ENCODE results near the gene SLC9A3. TPM values are rescaled to one million over a fixed set of nuclear protein-coding genes. Genes with fewer than 3 reads are reported as not detected.

SLC9A3 gene
- total RNA-seq, 1 experiment from 2014 or later, result 0.85 TPM

DNA sequence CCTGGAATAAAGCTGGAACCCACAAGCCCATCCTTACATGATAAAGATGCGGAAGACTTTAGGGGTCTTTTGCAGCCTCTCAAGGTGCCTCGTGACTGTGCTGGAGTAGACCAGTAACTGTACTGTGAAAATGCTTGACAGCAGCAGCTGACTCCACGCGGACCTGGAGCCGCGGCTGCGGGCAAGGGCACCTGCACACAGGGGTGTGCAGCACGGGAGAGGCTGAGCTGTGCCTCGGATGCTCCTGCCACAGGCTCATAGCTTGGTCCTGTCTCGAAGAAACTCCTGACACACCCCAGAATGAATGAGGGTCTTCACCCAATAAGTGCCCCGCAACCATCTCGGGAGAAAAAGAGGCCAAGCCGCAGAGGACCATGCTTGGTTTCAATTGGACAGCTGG lies 47.5 kb upstream of the SLC9A3 start:
- DNase-seq, result no peak
- TF ChIP-seq, protein P1, sequence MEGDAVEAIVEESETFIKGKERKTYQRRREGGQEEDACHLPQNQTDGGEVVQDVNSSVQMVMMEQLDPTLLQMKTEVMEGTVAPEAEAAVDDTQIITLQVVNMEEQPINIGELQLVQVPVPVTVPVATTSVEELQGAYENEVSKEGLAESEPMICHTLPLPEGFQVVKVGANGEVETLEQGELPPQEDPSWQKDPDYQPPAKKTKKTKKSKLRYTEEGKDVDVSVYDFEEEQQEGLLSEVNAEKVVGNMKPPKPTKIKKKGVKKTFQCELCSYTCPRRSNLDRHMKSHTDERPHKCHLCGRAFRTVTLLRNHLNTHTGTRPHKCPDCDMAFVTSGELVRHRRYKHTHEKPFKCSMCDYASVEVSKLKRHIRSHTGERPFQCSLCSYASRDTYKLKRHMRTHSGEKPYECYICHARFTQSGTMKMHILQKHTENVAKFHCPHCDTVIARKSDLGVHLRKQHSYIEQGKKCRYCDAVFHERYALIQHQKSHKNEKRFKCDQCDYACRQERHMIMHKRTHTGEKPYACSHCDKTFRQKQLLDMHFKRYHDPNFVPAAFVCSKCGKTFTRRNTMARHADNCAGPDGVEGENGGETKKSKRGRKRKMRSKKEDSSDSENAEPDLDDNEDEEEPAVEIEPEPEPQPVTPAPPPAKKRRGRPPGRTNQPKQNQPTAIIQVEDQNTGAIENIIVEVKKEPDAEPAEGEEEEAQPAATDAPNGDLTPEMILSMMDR (conservative IDR thresholded peaks at IDR 0.05), result no peak

More for the DNA sequence above, 47.5 kb upstream of the SLC9A3 start:
- Histone ChIP-seq H3K14ac (ENCODE audit: insufficient read depth, low read length) (no peak overlapping the region), H3K4me1 (ENCODE audit: insufficient read depth, low read length) (no peaks in the 10 kb centered on the region), H3K18ac (ENCODE audit: insufficient read length, low read depth, low read length) (no peak overlapping the region), H2BK20ac (ENCODE audit: low read depth, low read length, poor library complexity, severe bottlenecking) (no peak overlapping the region), H4K8ac (replicated peaks; ENCODE audit: insufficient read length, low read depth, low read length) (no peak overlapping the region), H3K9me3 (ENCODE audit: control insufficient read depth, low read depth, low read length) (peaks cover 4% of the 10 kb centered on the region), H4K5ac (ENCODE audit: insufficient read length, low read depth, low read length) (no peak overlapping the region), H3K27me3 (ENCODE audit: insufficient read depth, low read length) (peaks cover 2% of the 10 kb centered on the region; the same call in 1 of the 2 replicates), H2AFZ (ENCODE audit: low read length) (no peak overlapping the region), H3K4ac (ENCODE audit: low read depth, low read length) (no peak overlapping the region), H2BK120ac (ENCODE audit: low read depth, low read length, poor library complexity, severe bottlenecking) (no peak overlapping the region), H2AK5ac (ENCODE audit: insufficient read length, low read length) (no peak overlapping the region), H3K79me1 (ENCODE audit: insufficient read depth, low read depth, low read length, poor library complexity, severe bottlenecking) (no peaks in the 10 kb centered on the region), H2BK15ac (ENCODE audit: low read depth, low read length) (no peak overlapping the region), H3K23ac (ENCODE audit: insufficient read length, low read depth, low read length) (no peak overlapping the region), H3K27ac (ENCODE audit: insufficient read length, low read depth, low read length) (no peak overlapping the region), H4K91ac (ENCODE audit: insufficient read length, low read depth, low read length) (no peak overlapping the region), H3K4me2 (ENCODE audit: insufficient read depth, insufficient read length, low read length) (no peak overlapping the region), H3K56ac (ENCODE audit: insufficient read length, low read depth, low read length) (no peak overlapping the region), H3K9ac (ENCODE audit: extremely low read depth, insufficient read length, low read length) (no peak overlapping the region), H3T11ph (ENCODE audit: low read length) (no peak overlapping the region), H3K79me2 (ENCODE audit: insufficient read depth, low read length) (no peaks in the 10 kb centered on the region), H3K23me2 (ENCODE audit: insufficient read length, low read depth, low read length, poor library complexity, severe bottlenecking) (no peaks in the 10 kb centered on the region), H2BK5ac (ENCODE audit: insufficient read length, low read length) (no peak overlapping the region), H2BK12ac (ENCODE audit: insufficient read length, low read depth, low read length) (no peak overlapping the region), H4K20me1 (ENCODE audit: control insufficient read depth, insufficient read depth, insufficient read length) (no peaks in the 10 kb centered on the region)
- peaks cover 10 to 15% of the 10 kb centered on the region in 2 experiments for H3K9me3 Mint-ChIP-seq
- peaks cover 0 to 6% (median 0%) of the 10 kb centered on the region in 3 experiments; a peak in 2 of 7 replicates for H3K36me3 Mint-ChIP-seq (ENCODE audit: insufficient read depth in 1 of 3, low read depth in 3 of 3)
- WGBS (ENCODE audit: extremely low coverage, insufficient read length, low lambda C conversion rate), result no CpG with 5 or more reads among the region's 13 CpGs
- peaks cover 4 to 12% of the 10 kb centered on the region in 2 experiments for H3K4me1 Mint-ChIP-seq
- H3K27ac Mint-ChIP-seq, result no peak overlapping the region
- H3K4me3 Mint-ChIP-seq, result no peak overlapping the region
- peaks cover 47% of the 10 kb centered on the region for H3K27me3 Mint-ChIP-seq (ENCODE audit: low read depth)

All from H9 (cell line).